HepG2 (cell line): Measurements from ENCODE around the gene ZNF839. TPM values are rescaled to one million over a fixed set of nuclear protein-coding genes. Genes with fewer than 3 reads are reported as not detected.

Experiments used
- AGO1 ChIP-seq: fragments of 200-400 bp; formaldehyde crosslinking; IDR thresholded peaks from 2 replicates; pipeline ENCODE4 v1.6.1; 2017; ENCODE audit warnings: mild to moderate bottlenecking, low read depth, low read length, moderate library complexity; ENCODE audit not compliant: poor library complexity, severe bottlenecking
- CENPT ChIP-seq: sonication (generic); formaldehyde crosslinking; IDR thresholded peaks from 2 replicates; pipeline ENCODE4 v1.8.0; 2022; ENCODE audit warnings: low read depth, mild to moderate bottlenecking, moderate library complexity, missing genetic modification reagents
- ELK4 ChIP-seq: sonication (generic); formaldehyde crosslinking; IDR thresholded peaks from 2 replicates; pipeline ENCODE4 v1.9.0; 2021; ENCODE audit warnings: missing genetic modification reagents, borderline replicate concordance
- GLMP ChIP-seq: sonication (generic); formaldehyde crosslinking; IDR thresholded peaks from 2 replicates; pipeline ENCODE4 v1.9.0; 2021; ENCODE audit warnings: missing genetic modification reagents, mild to moderate bottlenecking, borderline replicate concordance
- NCOA1 ChIP-seq: sonication (generic); formaldehyde crosslinking; IDR thresholded peaks from 2 replicates; pipeline ENCODE4 v1.9.0; 2021; ENCODE audit warnings: missing genetic modification reagents
- PTBP1 ChIP-seq: fragments of 200-400 bp; formaldehyde crosslinking; IDR thresholded peaks from 2 replicates; pipeline ENCODE4 v1.6.1; 2018; ENCODE audit warnings: low read length, low read depth; ENCODE audit not compliant: poor library complexity, severe bottlenecking
- RNF219 ChIP-seq: sonication (generic); formaldehyde crosslinking; IDR thresholded peaks from 2 replicates; pipeline ENCODE4 v1.5.0; 2020; ENCODE audit warnings: mild to moderate bottlenecking, missing genetic modification reagents
- SRY ChIP-seq: sonication (generic); formaldehyde crosslinking; IDR thresholded peaks from 2 replicates; pipeline ENCODE4 v1.8.0; 2022; ENCODE audit warnings: mild to moderate bottlenecking, missing genetic modification reagents
- TCF7L2 ChIP-seq: IDR thresholded peaks from 2 replicates; pipeline ENCODE4 v1.6.1; 2011; ENCODE audit warnings: mild to moderate bottlenecking, low read depth, low read length, moderate library complexity
- TMF1 ChIP-seq: sonication (generic); formaldehyde crosslinking; IDR thresholded peaks from 2 replicates; pipeline ENCODE4 v1.8.1; 2022; ENCODE audit warnings: low read depth, missing genetic modification reagents
- U2AF1 ChIP-seq: fragments of 200-400 bp; formaldehyde crosslinking; optimal IDR thresholded peaks from 2 replicates; pipeline ENCODE3; 2017; ENCODE audit warnings: mild to moderate bottlenecking, low read depth, low read length
- ZFP36L2 ChIP-seq: sonication (generic); formaldehyde crosslinking; IDR thresholded peaks from 2 replicates; pipeline ENCODE4 v1.4.0; 2020; ENCODE audit warnings: missing genetic modification reagents
- ZNF256 ChIP-seq: sonication (generic); formaldehyde crosslinking; conservative IDR thresholded peaks from 2 replicates; pipeline ENCODE4 v1.4.0; 2020; ENCODE audit warnings: missing genetic modification reagents
- ZNF317 ChIP-seq: sonication (generic); formaldehyde crosslinking; IDR thresholded peaks from 2 replicates; pipeline ENCODE4 v1.5.0; 2020; ENCODE audit warnings: mild to moderate bottlenecking, missing genetic modification reagents
- ZNF609 ChIP-seq: sonication (generic); formaldehyde crosslinking; IDR thresholded peaks from 2 replicates; pipeline ENCODE4 v1.4.0; 2020; ENCODE audit warnings: mild to moderate bottlenecking, missing genetic modification reagents, borderline replicate concordance
- ZNF644 ChIP-seq: IDR thresholded peaks from 2 replicates; pipeline ENCODE4 v1.6.1; 2016; ENCODE audit warnings: low read depth
- ZNF737 ChIP-seq: sonication (generic); formaldehyde crosslinking; IDR thresholded peaks from 2 replicates; pipeline ENCODE4 v1.5.0; 2020; ENCODE audit warnings: missing genetic modification reagents, mild to moderate bottlenecking, borderline replicate concordance
- ZNF773 ChIP-seq: sonication (generic); formaldehyde crosslinking; IDR thresholded peaks from 2 replicates; pipeline ENCODE4 v1.4.0; 2020; ENCODE audit warnings: missing genetic modification reagents, borderline replicate concordance
- ZNF878 ChIP-seq: sonication (generic); formaldehyde crosslinking; IDR thresholded peaks from 2 replicates; pipeline ENCODE4 v1.8.1; 2023; ENCODE audit warnings: mild to moderate bottlenecking, missing genetic modification reagents, moderate library complexity
- polyA plus RNA-seq, 8 experiments: library from polyadenylated mRNA; depleted of rRNA in 3 of 8; stranded (reverse) in 7 of 8; unstranded in 1 of 8; fragments of >200 nt; fragmentation: Illumina TruSeq in 4 of 8; extraction: Trizol in 4 of 8; gene quantifications; 2 replicates each; pipeline versions ENCODE4 v1.2.1 to v1.2.3, GENCODE V29; 2011 to 2016; ENCODE audit warnings: low read depth in 4 of 8, missing spikeins in 1 of 8, mixed read lengths in 1 of 8; ENCODE audit not compliant: insufficient read depth in 1 of 8
- total RNA-seq, 5 experiments: library from RNA; depleted of rRNA; stranded (reverse); fragments of >200 nt; fragmentation: Illumina TruSeq; extraction: Trizol; gene quantifications; 2 replicates each; pipeline ENCODE4 v1.2.3, GENCODE V29; 2016; ENCODE audit warnings: low read depth in 1 of 5

ZNF839 gene
- total and polyA plus RNA-seq, 2 of the 13 experiments (the other 11 are each of a cell fraction or from before 2014, with no cell fraction given), result 11.1 to 12.8 TPM

GRCh38 chr14:102319351-102320032 lies at the start of gene ZNF839 (continued):
- TF ChIP-seq GLMP (CRISPR knock-in tag), result no peak
- no peak for TF ChIP-seq U2AF1
- TF ChIP-seq RNF219 (CRISPR knock-in tag), result no peak
- no peak for TF ChIP-seq ZNF256 (CRISPR knock-in tag)
- no peak for TF ChIP-seq SRY (CRISPR knock-in tag)
- TF ChIP-seq AGO1, result no peak
- TF ChIP-seq TMF1, result no peak
- TF ChIP-seq ELK4 (CRISPR knock-in tag), result no peak
- TF ChIP-seq ZFP36L2, result no peak
- no peak for TF ChIP-seq ZNF737 (CRISPR knock-in tag)
- TF ChIP-seq ZNF317 (CRISPR knock-in tag), result no peak
- TF ChIP-seq PTBP1, result no peak
- TF ChIP-seq ZNF644 (CRISPR knock-in tag), result no peak
- TF ChIP-seq NCOA1 (CRISPR knock-in tag), result no peak
- no peak for TF ChIP-seq ZNF773 (CRISPR knock-in tag)
- no peak for TF ChIP-seq TCF7L2
- 0 out of 2 replicates have a peak, but pooled peaks have one; percentile 39 for TF ChIP-seq ZNF609 (CRISPR knock-in tag)
- no peak for TF ChIP-seq CENPT (CRISPR knock-in tag)
- no peak for TF ChIP-seq ZNF878 (CRISPR knock-in tag)
